SK-N-MC (cell line): ENCODE results near the gene TSPAN7.

Experiments
- EZH2 ChIP-seq: fragments of 200-600 bp; sonication (generic); IDR thresholded peaks from one replicate; pipeline ENCODE4 v1.6.1; 2017; ENCODE audit warnings: antibody characterized with exemption
- FOXP2 ChIP-seq: optimal IDR thresholded peaks from 2 replicates; pipeline ENCODE3; 2011; ENCODE audit warnings: mild to moderate bottlenecking, moderate library complexity; ENCODE audit not compliant: insufficient read depth; ENCODE audit errors: extremely low read length, control extremely low read depth
- POLR2AphosphoS5 ChIP-seq: IDR thresholded peaks from 2 replicates; pipeline ENCODE4 v1.6.1; 2012; ENCODE audit warnings: mild to moderate bottlenecking, low read depth, low read length, borderline replicate concordance

GRCh38 chrX:38641197-38641596 lies 79.9 kb downstream of the TSPAN7 start:
- TF ChIP-seq EZH2 (no peak), POLR2AphosphoS5 (no peak), FOXP2 (no peak)
